ENCODE data around the gene PDE3B. TPM values are rescaled to one million over a fixed set of nuclear protein-coding genes. Genes with fewer than 3 reads are reported as not detected.

Gene PDE3B
- total RNA-seq, 1 donor from 2014 or later, result 0.26 TPM

- FAIRE-seq, result no peak
- TF ChIP-seq, protein P1, sequence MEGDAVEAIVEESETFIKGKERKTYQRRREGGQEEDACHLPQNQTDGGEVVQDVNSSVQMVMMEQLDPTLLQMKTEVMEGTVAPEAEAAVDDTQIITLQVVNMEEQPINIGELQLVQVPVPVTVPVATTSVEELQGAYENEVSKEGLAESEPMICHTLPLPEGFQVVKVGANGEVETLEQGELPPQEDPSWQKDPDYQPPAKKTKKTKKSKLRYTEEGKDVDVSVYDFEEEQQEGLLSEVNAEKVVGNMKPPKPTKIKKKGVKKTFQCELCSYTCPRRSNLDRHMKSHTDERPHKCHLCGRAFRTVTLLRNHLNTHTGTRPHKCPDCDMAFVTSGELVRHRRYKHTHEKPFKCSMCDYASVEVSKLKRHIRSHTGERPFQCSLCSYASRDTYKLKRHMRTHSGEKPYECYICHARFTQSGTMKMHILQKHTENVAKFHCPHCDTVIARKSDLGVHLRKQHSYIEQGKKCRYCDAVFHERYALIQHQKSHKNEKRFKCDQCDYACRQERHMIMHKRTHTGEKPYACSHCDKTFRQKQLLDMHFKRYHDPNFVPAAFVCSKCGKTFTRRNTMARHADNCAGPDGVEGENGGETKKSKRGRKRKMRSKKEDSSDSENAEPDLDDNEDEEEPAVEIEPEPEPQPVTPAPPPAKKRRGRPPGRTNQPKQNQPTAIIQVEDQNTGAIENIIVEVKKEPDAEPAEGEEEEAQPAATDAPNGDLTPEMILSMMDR (IDR thresholded peaks at IDR 0.05; ENCODE audit: insufficient read depth, low read length, severe bottlenecking), result no peak
- Histone ChIP-seq H3K36me3 (ENCODE audit: control insufficient read depth, insufficient read depth, low read length) (no peaks in the 10 kb centered on the region), H3K27me3 (ENCODE audit: control insufficient read depth, insufficient read depth, low read length) (no peaks in the 10 kb centered on the region), H3K4me3 (ENCODE audit: low read depth, low read length) (no peak overlapping the region)
- peak; percentile 36 for DNase-seq (ENCODE audit: low read depth)
These were observed 121.2 kb downstream of the PDE3B start for GRCh38 chr11:14764579-14765527.

DNA sequence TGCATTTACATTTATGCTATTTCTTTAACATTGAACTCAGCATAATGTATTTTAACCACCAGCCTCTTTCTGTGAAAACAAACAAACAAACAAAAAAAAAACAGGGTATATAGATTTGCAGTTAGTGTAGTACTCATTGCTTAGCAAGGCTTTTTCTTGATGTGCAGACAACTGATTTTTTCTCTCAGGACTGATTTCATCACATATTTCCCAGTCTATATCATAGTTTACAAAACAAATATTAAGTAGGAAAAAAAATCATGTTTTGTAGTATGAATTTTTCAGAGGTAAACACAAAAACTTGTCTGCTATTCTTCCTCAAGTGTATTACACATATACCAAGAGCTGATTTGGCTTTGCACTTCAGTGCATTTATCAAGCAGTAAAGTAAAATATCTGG lies 123.0 kb downstream of the PDE3B start:
- no peak overlapping the region for H3K4me3 ChIP-seq (ENCODE audit: low read depth, low read length)
- DNase-seq (ENCODE audit: low read depth), result no peak
- no peaks in the 10 kb centered on the region for H3K36me3 ChIP-seq (ENCODE audit: control insufficient read depth, insufficient read depth, low read length)
- FAIRE-seq, result no peak
- no peaks in the 10 kb centered on the region for H3K27me3 ChIP-seq (ENCODE audit: control insufficient read depth, insufficient read depth, low read length)
- TF ChIP-seq, protein P1 (IDR thresholded peaks at IDR 0.05; ENCODE audit: insufficient read depth, low read length, severe bottlenecking), result no peak

- DNase-seq (ENCODE audit: low read depth), result no peak
- FAIRE-seq, result no peak
- no peaks in the 10 kb centered on the region for H3K36me3 ChIP-seq (ENCODE audit: control insufficient read depth, insufficient read depth, low read length)
- H3K27me3 ChIP-seq (ENCODE audit: control insufficient read depth, insufficient read depth, low read length), result no peaks in the 10 kb centered on the region
- TF ChIP-seq, protein P1 (IDR thresholded peaks at IDR 0.05; ENCODE audit: insufficient read depth, low read length, severe bottlenecking), result no peak
- H3K4me3 ChIP-seq (ENCODE audit: low read depth, low read length), result no peak overlapping the region
These were observed 125.1 kb downstream of the PDE3B start for GRCh38 chr11:14768526-14769188.

GRCh38 chr11:14773755-14774154 lies 130.2 kb downstream of the PDE3B start:
- no peak for FAIRE-seq
- no peak for DNase-seq (ENCODE audit: low read depth)
- H3K4me3 ChIP-seq (ENCODE audit: low read depth, low read length), result no peak overlapping the region
- H3K27me3 ChIP-seq (ENCODE audit: control insufficient read depth, insufficient read depth, low read length), result no peaks in the 10 kb centered on the region
- TF ChIP-seq, protein P1 (IDR thresholded peaks at IDR 0.05; ENCODE audit: insufficient read depth, low read length, severe bottlenecking), result peak; percentile 19
- no peaks in the 10 kb centered on the region for H3K36me3 ChIP-seq (ENCODE audit: control insufficient read depth, insufficient read depth, low read length)

DNA sequence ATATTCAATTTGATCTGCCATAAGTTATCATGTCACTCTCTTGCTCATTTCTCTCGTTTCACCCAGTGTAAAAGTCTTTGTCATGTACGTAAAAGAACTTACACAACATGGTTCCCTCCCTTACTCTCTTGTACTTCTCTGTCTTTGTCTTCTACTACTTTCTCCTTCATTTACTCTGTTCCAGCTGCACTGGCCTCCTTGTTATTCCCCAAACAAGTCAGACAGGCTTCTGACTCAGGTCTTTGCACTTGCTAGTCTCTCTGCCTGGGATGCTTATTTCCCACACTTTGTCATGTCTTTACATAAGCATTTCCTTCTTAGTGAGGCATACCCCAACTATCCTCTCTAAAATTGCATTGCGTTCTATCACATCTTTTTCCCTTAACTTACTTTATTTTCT lies 131.1 kb downstream of the PDE3B start:
- TF ChIP-seq, protein P1 (IDR thresholded peaks at IDR 0.05; ENCODE audit: insufficient read depth, low read length, severe bottlenecking), result no peak
- no peak overlapping the region for H3K4me3 ChIP-seq (ENCODE audit: low read depth, low read length)
- peak; percentile 72 for DNase-seq (ENCODE audit: low read depth)

More for the DNA sequence above, 131.1 kb downstream of the PDE3B start:
- no peaks in the 10 kb centered on the region for H3K27me3 ChIP-seq (ENCODE audit: control insufficient read depth, insufficient read depth, low read length)
- H3K36me3 ChIP-seq (ENCODE audit: control insufficient read depth, insufficient read depth, low read length), result no peaks in the 10 kb centered on the region
- FAIRE-seq, result no peak
